HepG2 (cell line): ENCODE measurements around the gene ANKRD31. TPM values are rescaled to one million over a fixed set of nuclear protein-coding genes. Genes with fewer than 3 reads are reported as not detected.

Experiments
- ATAC-seq: fragments of 200-7000 bp; cut with Tn5 transposase; 3 replicates; pipeline ENCODE4 v1.9.1; 2020; ENCODE audit warnings: mild to moderate bottlenecking, moderate library complexity
- BruUV-seq: library from RNA; stranded (reverse); fragments of 400-500 nt; replicated peaks from 2 replicates; lab custom pipeline; 2021; lab: Mats Ljungman, UMichigan
- CTCF ChIA-PET: fragments of 300-600 bp; formaldehyde crosslinking; extraction: SDS; loops from one replicate; lab custom pipeline; 2021; ENCODE audit warnings: low total read pairs, inconsistent platforms, low intra/inter-chr PET ratio; lab: Yijun Ruan, JAX
- POLR2A ChIA-PET: fragments of 350-600 bp; sonication (Branson Sonifier 250); formaldehyde crosslinking; loops from one replicate; lab custom pipeline; 2020; ENCODE audit warnings: antibody characterized with exemption, inconsistent platforms; lab: Yijun Ruan, JAX
- DNase-seq: peaks from one replicate; pipeline ENCODE4 v3.0.0-alpha.2; 2015; ENCODE audit warnings: low spot score
- FAIRE-seq: peaks from 3 replicates; lab custom pipeline; 2011; peaks lifted over from hg19 to GRCh38; lab: Jason Lieb, UNC
- H2AFZ ChIP-seq: one replicate; pipeline ENCODE4 v1.6.1; 2011; ENCODE audit warnings: low read length, inconsistent platforms
- H3K27ac ChIP-seq: fragments of 300-600 bp; 3 replicates; pipeline ENCODE4 v1.8.0; 2011; ENCODE audit warnings: mixed run types, mild to moderate bottlenecking, mixed read lengths, low read length, inconsistent platforms; ENCODE audit not compliant: insufficient read depth; ENCODE audit errors: extremely low read length
- H3K27me3 ChIP-seq, 2 experiments: fragments of 200-600 bp in 1 of 2; 2 replicates in 1 of 2; 3 replicates in 1 of 2; pipeline versions ENCODE4 v1.6.0 to v1.8.0; 2011; ENCODE audit warnings: low read length in 2 of 2, mild to moderate bottlenecking in 2 of 2, moderate library complexity in 2 of 2, inconsistent platforms in 1 of 2; ENCODE audit not compliant: insufficient read depth in 2 of 2, control insufficient read depth in 1 of 2
- H3K36me3 ChIP-seq, 2 experiments: fragments of 200-600 bp in 1 of 2; replicated peaks in 1 of 2; 2 replicates in 1 of 2; 3 replicates in 1 of 2; pipeline versions ENCODE4 v1.5.1 to v1.8.0; 2011; ENCODE audit warnings: low read length in 2 of 2, inconsistent platforms in 1 of 2; ENCODE audit not compliant: insufficient read depth in 2 of 2, control insufficient read depth in 1 of 2
- H3K4me1 ChIP-seq: 2 replicates; pipeline ENCODE4 v1.5.1; 2012; ENCODE audit warnings: low read length, inconsistent platforms; ENCODE audit not compliant: insufficient read depth
- H3K4me2 ChIP-seq: 2 replicates; pipeline ENCODE4 v1.6.0; 2011; ENCODE audit warnings: low read depth, low read length, inconsistent platforms
- H3K4me3 ChIP-seq, 3 experiments: fragments of 200-600 bp in 1 of 3; sonication (generic), shearing (Covaris generic) in 1 of 3; replicated peaks in 1 of 3; 2 replicates each; pipeline ENCODE4 v1.5.1; 2011 to 2016; ENCODE audit warnings: low read length in 3 of 3, inconsistent platforms in 2 of 3, low read depth in 2 of 3, mild to moderate bottlenecking in 2 of 3, control low read depth in 1 of 3, mixed read lengths in 1 of 3; ENCODE audit not compliant: insufficient read depth in 1 of 3
- H3K79me2 ChIP-seq: one replicate; pipeline ENCODE4 v1.6.1; 2011; ENCODE audit warnings: low read length, inconsistent platforms; ENCODE audit not compliant: insufficient read depth
- H3K9ac ChIP-seq: 2 replicates; pipeline ENCODE4 v1.6.0; 2011; ENCODE audit warnings: mild to moderate bottlenecking, low read depth, low read length, inconsistent platforms; ENCODE audit not compliant: insufficient read depth
- H3K9me3 ChIP-seq: 2 replicates; pipeline ENCODE4 v1.5.1; 2012; ENCODE audit warnings: mild to moderate bottlenecking, low read length
- H4K20me1 ChIP-seq: 2 replicates; pipeline ENCODE4 v1.6.0; 2011; ENCODE audit warnings: inconsistent platforms, mild to moderate bottlenecking, low read length, moderate library complexity; ENCODE audit not compliant: insufficient read depth
- ARHGAP35 ChIP-seq: sonication (generic); formaldehyde crosslinking; IDR thresholded peaks from 2 replicates; pipeline ENCODE4 v1.9.0; 2022; ENCODE audit warnings: mild to moderate bottlenecking, inconsistent platforms, moderate library complexity, missing genetic modification reagents, borderline replicate concordance
- NKX3-1 ChIP-seq: sonication (generic); formaldehyde crosslinking; IDR thresholded peaks from 2 replicates; pipeline ENCODE4 v1.5.0; 2020; ENCODE audit warnings: missing genetic modification reagents
- PRMT3 ChIP-seq: sonication (generic); formaldehyde crosslinking; IDR thresholded peaks from 2 replicates; pipeline ENCODE4 v1.8.1; 2022; ENCODE audit warnings: low read depth, mild to moderate bottlenecking, moderate library complexity, missing genetic modification reagents, borderline replicate concordance
- RELA ChIP-seq: sonication (generic); formaldehyde crosslinking; IDR thresholded peaks from 2 replicates; pipeline ENCODE4 v1.4.0; 2020; ENCODE audit warnings: missing genetic modification reagents
- ZNF326 ChIP-seq: sonication (generic); formaldehyde crosslinking; IDR thresholded peaks from 2 replicates; pipeline ENCODE4 v1.4.0; 2020; ENCODE audit warnings: missing genetic modification reagents, borderline replicate concordance
- ZNF367 ChIP-seq: sonication (generic); formaldehyde crosslinking; IDR thresholded peaks from 2 replicates; pipeline ENCODE4 v1.4.0; 2020; ENCODE audit warnings: missing genetic modification reagents, borderline replicate concordance
- ZNF431 ChIP-seq: sonication (generic); formaldehyde crosslinking; IDR thresholded peaks from 2 replicates; pipeline ENCODE4 v1.9.0; 2022; ENCODE audit warnings: missing genetic modification reagents, low read depth, mild to moderate bottlenecking, borderline replicate concordance
- ZNF652 ChIP-seq: IDR thresholded peaks from 2 replicates; pipeline ENCODE4 v1.6.1; 2016; ENCODE audit warnings: low read depth, borderline replicate concordance
- WGBS: methylation state at CpG from one replicate; pipeline ENCODE4 v1.1.6; 2017; ENCODE audit warnings: low lambda C conversion rate; 5-methylcytosine and 5-hydroxymethylcytosine counted together
- in situ Hi-C: cut with HindIII; loops from 2 replicates; pipeline ENCODE4 v1.10.0; 2017; ENCODE audit warnings: low pct_unique_long_range_greater_than_20kb; ENCODE audit not compliant: extremely low pct_ligation_motif_present
- intact Hi-C: fragments of 100-400 bp; cut with micrococcal nuclease; formaldehyde crosslinking; loops from one replicate; pipeline ENCODE4 v1.10.0; 2022; ENCODE audit not compliant: unreplicated experiment
- polyA plus RNA-seq, 8 experiments: library from polyadenylated mRNA; depleted of rRNA in 3 of 8; stranded (reverse) in 7 of 8; unstranded in 1 of 8; fragments of >200 nt; fragmentation: Illumina TruSeq in 4 of 8; extraction: Trizol in 4 of 8; gene quantifications; 2 replicates each; pipeline versions ENCODE4 v1.2.1 to v1.2.3, GENCODE V29; 2011 to 2016; ENCODE audit warnings: low read depth in 4 of 8, missing spikeins in 1 of 8, mixed read lengths in 1 of 8; ENCODE audit not compliant: insufficient read depth in 1 of 8
- total RNA-seq, 5 experiments: library from RNA; depleted of rRNA; stranded (reverse); fragments of >200 nt; fragmentation: Illumina TruSeq; extraction: Trizol; gene quantifications; 2 replicates each; pipeline ENCODE4 v1.2.3, GENCODE V29; 2016; ENCODE audit warnings: low read depth in 1 of 5
- TF ChIP-seq, protein P1 (sequence below): sonication (generic); formaldehyde crosslinking; conservative IDR thresholded peaks from 2 replicates; pipeline ENCODE4 v1.4.0; 2020; ENCODE audit warnings: missing genetic modification reagents
- TF ChIP-seq, protein P2 (sequence below): IDR thresholded peaks from 2 replicates; pipeline ENCODE4 v1.6.1; 2016; ENCODE audit warnings: mild to moderate bottlenecking

ANKRD31 gene
- total and polyA plus RNA-seq, 2 of the 13 experiments (the other 11 are each of a cell fraction or from before 2014, with no cell fraction given): 0.01 to 0.09 TPM

DNA sequence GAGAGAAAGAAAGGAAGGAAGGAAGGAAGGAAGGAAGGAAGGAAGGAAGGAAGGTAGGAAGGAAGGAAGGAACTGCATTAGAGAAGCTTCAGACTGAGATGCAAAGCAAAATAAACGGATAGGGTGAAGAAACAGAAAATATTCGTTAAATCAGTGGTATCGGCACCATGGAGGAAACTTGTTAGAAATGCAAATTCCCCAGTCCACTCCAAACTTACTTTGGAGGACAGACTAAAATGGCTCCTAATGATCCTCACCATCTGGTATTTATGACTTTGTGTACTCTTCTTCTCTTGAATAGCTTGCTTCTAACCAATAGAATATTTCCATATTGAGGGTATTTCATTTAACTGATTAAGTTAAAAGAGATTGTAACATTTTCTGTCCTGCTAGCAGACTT, 96.4 kb downstream of the ANKRD31 start:
- in situ Hi-C loops: no loop called here
- FAIRE-seq: no peak

More for the DNA sequence above, 96.4 kb downstream of the ANKRD31 start:
- no peaks in the 10 kb centered on the region for H3K9me3 ChIP-seq
- POLR2A ChIA-PET: no interaction called here
- H2AFZ ChIP-seq: no peak overlapping the region
- H3K79me2 ChIP-seq: no peaks in the 10 kb centered on the region
- no peak overlapping the region for H3K27ac ChIP-seq
- no peak overlapping the region for H3K9ac ChIP-seq
- no peaks in the 10 kb centered on the region for H4K20me1 ChIP-seq
- no TSS peak for BruUV-seq
- CTCF ChIA-PET: no interaction called here
- intact Hi-C loops: no loop called here
- no peaks in the 10 kb centered on the region for H3K27me3 ChIP-seq
- H3K4me1 ChIP-seq: no peaks in the 10 kb centered on the region
- TF ChIP-seq ZNF652 (CRISPR knock-in tag): no peak
- TF ChIP-seq, protein P1, sequence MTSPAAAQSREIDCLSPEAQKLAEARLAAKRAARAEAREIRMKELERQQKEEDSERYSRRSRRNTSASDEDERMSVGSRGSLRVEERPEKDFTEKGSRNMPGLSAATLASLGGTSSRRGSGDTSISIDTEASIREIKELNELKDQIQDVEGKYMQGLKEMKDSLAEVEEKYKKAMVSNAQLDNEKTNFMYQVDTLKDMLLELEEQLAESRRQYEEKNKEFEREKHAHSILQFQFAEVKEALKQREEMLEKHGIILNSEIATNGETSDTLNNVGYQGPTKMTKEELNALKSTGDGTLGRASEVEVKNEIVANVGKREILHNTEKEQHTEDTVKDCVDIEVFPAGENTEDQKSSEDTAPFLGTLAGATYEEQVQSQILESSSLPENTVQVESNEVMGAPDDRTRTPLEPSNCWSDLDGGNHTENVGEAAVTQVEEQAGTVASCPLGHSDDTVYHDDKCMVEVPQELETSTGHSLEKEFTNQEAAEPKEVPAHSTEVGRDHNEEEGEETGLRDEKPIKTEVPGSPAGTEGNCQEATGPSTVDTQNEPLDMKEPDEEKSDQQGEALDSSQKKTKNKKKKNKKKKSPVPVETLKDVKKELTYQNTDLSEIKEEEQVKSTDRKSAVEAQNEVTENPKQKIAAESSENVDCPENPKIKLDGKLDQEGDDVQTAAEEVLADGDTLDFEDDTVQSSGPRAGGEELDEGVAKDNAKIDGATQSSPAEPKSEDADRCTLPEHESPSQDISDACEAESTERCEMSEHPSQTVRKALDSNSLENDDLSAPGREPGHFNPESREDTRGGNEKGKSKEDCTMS (CRISPR knock-in tag): no peak
- no peak for TF ChIP-seq ZNF367
- TF ChIP-seq RELA: no peak
- TF ChIP-seq PRMT3: no peak
- TF ChIP-seq ZNF431 (CRISPR knock-in tag): no peak
- TF ChIP-seq, protein P2, sequence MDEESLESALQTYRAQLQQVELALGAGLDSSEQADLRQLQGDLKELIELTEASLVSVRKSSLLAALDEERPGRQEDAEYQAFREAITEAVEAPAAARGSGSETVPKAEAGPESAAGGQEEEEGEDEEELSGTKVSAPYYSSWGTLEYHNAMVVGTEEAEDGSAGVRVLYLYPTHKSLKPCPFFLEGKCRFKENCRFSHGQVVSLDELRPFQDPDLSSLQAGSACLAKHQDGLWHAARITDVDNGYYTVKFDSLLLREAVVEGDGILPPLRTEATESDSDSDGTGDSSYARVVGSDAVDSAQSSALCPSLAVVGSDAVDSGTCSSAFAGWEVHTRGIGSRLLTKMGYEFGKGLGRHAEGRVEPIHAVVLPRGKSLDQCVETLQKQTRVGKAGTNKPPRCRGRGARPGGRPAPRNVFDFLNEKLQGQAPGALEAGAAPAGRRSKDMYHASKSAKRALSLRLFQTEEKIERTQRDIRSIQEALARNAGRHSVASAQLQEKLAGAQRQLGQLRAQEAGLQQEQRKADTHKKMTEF: no peak
- TF ChIP-seq ZNF326: no peak
- TF ChIP-seq ARHGAP35 (CRISPR knock-in tag): no peak
- no peak for TF ChIP-seq NKX3-1 (CRISPR knock-in tag)
- ATAC-seq (no peak), DNase-seq (no peak)
- H3K4me3 ChIP-seq: no peak overlapping the region
- no peaks in the 10 kb centered on the region for H3K36me3 ChIP-seq
- 48% methylated on average over 3 of the region's 3 CpGs for WGBS
- H3K4me2 ChIP-seq: no peak overlapping the region
